A673 (cell line): Measurements from ENCODE around the gene GPR37L1.
"Not testable (repeated sequence)": the region's sequence is repeated elsewhere in the genome, so short reads cannot be mapped to it uniquely, and the experiment has no call there.

ENCODE experiments used
- EZH2 ChIP-seq: fragments of 200-600 bp; sonication (generic); IDR thresholded peaks from 2 replicates; pipeline ENCODE4 v1.6.1; 2017; ENCODE audit warnings: borderline replicate concordance, low read depth, mild to moderate bottlenecking, mixed read lengths, antibody characterized with exemption, low read length; ENCODE audit not compliant: poor library complexity, severe bottlenecking
- TF ChIP-seq, protein P1 (sequence below): fragments of 300-800, 200-600 bp; sonication (generic); conservative IDR thresholded peaks from 2 replicates; pipeline ENCODE4 v1.5.1; 2017; ENCODE audit warnings: low read depth, mild to moderate bottlenecking, antibody characterized with exemption, low read length, moderate library complexity, mixed read lengths

- TF ChIP-seq EZH2, result not testable (repeated sequence)
- TF ChIP-seq, protein P1, sequence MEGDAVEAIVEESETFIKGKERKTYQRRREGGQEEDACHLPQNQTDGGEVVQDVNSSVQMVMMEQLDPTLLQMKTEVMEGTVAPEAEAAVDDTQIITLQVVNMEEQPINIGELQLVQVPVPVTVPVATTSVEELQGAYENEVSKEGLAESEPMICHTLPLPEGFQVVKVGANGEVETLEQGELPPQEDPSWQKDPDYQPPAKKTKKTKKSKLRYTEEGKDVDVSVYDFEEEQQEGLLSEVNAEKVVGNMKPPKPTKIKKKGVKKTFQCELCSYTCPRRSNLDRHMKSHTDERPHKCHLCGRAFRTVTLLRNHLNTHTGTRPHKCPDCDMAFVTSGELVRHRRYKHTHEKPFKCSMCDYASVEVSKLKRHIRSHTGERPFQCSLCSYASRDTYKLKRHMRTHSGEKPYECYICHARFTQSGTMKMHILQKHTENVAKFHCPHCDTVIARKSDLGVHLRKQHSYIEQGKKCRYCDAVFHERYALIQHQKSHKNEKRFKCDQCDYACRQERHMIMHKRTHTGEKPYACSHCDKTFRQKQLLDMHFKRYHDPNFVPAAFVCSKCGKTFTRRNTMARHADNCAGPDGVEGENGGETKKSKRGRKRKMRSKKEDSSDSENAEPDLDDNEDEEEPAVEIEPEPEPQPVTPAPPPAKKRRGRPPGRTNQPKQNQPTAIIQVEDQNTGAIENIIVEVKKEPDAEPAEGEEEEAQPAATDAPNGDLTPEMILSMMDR, result not testable (repeated sequence)
Measured at GRCh38 chr1:202180751-202181139, 58.0 kb downstream of the GPR37L1 start.
